Measurements from ENCODE around the gene SEC24D. TPM values are rescaled to one million over a fixed set of nuclear protein-coding genes. Genes with fewer than 3 reads are reported as not detected.

The SEC24D gene
- total RNA-seq, 1 donor from 2014 or later = 65.9 TPM

GRCh38 chr4:118751629-118752323 is 84.2 kb downstream of the SEC24D start:
- no peak for DNase-seq

- DNase-seq = no peak
Observed at GRCh38 chr4:118749347-118749988, 86.5 kb downstream of the SEC24D start.

- DNase-seq = peak; percentile 76
Observed at GRCh38 chr4:118746251-118746919, 89.5 kb downstream of the SEC24D start.

GRCh38 chr4:118745357-118745756 is 90.6 kb downstream of the SEC24D start:
- DNase-seq = no peak

DNA sequence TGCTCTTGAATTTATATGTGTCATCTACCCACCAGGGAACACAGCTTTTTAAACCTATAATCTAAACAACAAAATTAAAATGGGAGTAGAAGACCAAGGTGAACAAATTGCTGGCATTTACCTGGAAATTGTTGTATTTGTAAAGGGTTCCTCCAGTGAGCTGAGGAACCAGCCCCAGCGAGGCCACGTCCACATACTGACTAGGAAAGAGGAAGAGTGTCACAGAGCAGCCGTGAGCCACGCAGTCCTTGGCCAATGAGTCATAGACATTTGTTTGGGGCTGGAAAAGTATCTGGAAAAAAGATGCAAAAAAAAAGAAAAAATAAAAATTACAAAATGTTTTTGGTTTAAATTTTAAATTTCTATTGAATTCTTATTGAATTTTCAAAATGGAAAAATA is 92.1 kb downstream of the SEC24D start:
- DNase-seq = no peak

DNA sequence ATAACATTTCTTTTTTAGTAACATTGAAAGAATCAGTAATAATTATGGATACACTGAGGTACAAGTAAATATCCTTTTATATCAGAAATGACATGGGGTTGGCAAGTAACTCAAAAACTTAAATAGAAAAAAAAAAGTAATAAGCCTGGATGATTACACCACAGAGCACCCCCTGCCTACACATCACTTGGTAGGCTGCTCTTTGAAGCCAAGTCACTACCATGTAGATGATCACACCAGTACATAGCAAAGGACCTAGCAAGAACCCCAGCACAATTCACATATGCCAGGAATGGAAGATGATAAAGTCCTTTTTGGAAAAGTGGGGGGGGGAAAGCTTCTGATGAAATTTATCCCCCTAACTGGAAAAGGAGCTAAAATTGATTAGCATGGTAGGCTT is 93.9 kb downstream of the SEC24D start:
- DNase-seq = no peak

- DNase-seq = no peak
Observed at GRCh38 chr4:118741301-118741855, 94.5 kb downstream of the SEC24D start.

DNA sequence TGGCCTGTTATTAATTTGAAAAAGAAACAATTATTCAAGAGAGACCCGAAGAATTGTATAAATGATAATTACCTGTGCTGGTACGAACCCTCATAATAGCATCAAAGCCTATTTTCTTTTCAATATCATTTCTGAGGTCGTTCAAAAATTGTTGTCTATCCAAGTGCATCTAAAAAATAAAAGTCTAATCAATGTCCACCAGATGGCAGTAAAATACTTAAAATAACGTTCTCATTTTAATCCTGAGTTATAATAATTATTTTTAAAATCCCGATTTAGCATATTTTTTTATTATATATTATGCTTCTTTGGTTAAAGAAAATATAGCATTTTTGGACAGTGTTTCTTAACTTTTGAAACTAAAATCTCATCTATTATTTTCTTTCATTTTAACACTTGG is 95.1 kb downstream of the SEC24D start:
- DNase-seq = peak; percentile 47

- DNase-seq = no peak
Observed at GRCh38 chr4:118739022-118739713, 96.8 kb downstream of the SEC24D start.

DNA sequence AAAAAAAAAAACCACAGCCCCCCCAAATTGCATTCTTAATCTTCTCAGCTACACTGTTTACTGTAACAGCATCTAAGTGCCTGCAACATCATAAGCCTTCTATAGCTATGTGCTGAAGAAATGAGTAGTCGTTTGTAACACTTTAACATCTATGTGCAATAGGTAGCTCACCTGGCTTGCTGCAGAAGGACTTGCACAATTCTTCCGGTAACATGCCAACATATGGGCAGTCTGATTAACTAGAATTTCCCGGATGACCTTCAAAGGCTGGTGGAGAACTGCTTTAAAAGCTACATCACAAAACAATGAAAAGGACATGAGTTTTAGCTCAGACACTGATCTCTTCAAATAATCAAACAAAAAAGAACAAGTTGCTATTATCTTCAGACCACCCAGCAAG is 97.8 kb downstream of the SEC24D start:
- DNase-seq = no peak

GRCh38 chr4:118736900-118737299 is 99.0 kb downstream of the SEC24D start:
- DNase-seq = no peak

GRCh38 chr4:118734491-118735205 is 101.3 kb downstream of the SEC24D start:
- no peak for DNase-seq

- peak; percentile 41 for DNase-seq
Observed at GRCh38 chr4:118732591-118733330, 103.2 kb downstream of the SEC24D start.

GRCh38 chr4:118730683-118731082 is 105.2 kb downstream of the SEC24D start:
- DNase-seq = no peak

DNA sequence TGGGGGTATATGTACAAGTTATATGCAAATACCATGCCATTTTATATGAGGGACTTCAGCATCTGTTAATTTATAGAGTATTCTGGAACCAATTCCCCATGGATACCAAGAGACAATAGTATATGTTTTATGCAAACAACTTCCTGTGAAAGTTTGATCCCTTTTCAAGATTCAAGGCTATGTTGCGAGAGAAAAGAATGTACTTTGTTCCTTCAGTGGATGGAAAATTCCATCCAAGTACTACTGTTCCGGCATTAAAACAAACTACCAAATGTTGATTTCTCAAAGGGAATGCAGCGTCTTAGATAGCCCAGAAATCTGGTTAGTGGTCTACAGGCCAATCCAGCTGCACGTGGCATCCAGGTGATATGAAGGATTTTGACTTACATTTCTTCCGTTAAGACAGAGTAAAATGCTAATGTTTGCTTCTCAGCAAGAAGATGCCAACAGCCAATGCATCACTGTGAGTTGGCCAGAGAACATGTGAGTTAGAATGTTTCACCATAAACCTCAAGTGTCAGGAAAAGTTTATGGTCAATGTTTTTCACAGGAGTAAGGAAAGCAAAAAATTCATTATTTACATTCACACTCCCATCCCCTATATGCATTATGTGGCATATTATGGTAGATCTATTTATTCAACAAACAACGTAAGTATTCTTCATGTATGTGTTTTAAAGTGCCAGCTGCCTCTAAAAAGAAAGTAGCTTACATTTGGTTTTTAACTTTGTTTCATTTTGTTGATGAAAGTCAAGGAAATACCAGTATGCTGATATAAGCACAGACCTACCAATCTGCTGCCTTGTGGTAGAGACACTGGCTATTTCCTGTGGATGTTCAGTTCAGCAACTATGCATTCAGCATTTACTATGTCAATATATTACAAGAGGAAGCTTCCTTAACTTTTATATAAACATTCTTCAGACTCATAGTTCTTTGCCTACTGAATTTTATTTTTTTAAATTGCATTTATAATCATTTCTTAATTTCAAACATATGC is 106.3 kb downstream of the SEC24D start:
- DNase-seq = no peak

DNA sequence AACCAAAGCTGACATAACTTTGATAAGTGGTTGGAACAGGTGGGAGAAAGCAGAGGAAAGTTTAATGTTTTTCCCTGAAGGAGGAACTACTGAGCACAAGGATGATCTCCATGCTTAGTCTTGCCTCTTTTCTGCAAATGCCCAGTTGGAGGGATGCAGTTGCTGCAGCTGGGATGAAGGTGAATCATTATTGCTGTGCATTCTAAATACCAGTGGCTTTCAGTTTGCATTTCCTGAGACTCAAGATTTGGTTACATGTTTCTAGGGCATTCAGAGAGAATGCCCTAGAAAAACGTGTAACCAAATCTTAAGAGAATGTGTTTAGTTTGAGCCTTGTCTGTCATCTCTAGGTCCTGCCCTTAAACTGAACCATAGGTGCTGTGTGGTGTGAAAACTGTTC is 108.6 kb downstream of the SEC24D start:
- DNase-seq = no peak

DNA sequence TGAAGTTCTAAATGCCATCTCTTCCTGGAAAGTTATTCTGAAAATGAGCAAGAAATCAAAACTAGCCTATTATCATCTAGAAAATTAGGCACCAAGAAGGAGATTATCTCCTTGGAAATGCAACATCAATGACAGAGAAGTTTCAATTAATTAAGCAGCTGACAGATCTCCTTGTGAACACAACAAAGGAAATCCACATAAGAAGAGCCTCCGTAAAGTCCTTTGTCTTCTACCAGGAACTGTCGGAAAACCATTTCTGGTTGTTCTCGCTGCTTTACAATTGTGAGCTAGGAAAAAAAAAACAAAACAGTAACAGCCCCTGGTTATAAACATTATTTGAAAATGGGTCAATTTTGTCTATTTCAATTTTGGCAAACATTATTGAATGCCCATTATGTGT is 112.6 kb downstream of the SEC24D start:
- no peak for DNase-seq

- DNase-seq = no peak
Observed at GRCh38 chr4:118721752-118722151, 114.2 kb downstream of the SEC24D start.

GRCh38 chr4:118718511-118719170 is 117.3 kb downstream of the SEC24D start:
- DNase-seq = no peak

All from tongue (tissue), 2 donors.